NCI-H510A treated with DMSO at 0.1 percent for 48 hours (cell line): ENCODE measurements around the gene FHOD3.

Experiments
- DNase-seq: peaks from one replicate; lab custom pipeline; 2025; lab: John Stamatoyannopoulos, UW

FHOD3 gene

GRCh38 chr18:36522509-36522908 is 225.0 kb downstream of the FHOD3 start:
- DNase-seq, result no peak

- no peak for DNase-seq
Measured at GRCh38 chr18:36525913-36526312, 228.4 kb downstream of the FHOD3 start.

GRCh38 chr18:36526611-36527010 is 229.1 kb downstream of the FHOD3 start:
- no peak for DNase-seq

GRCh38 chr18:36527051-36527450 is 229.5 kb downstream of the FHOD3 start:
- DNase-seq, result no peak

GRCh38 chr18:36527740-36528455 is 230.4 kb downstream of the FHOD3 start:
- no peak for DNase-seq

GRCh38 chr18:36529747-36530146 is 232.2 kb downstream of the FHOD3 start:
- DNase-seq, result no peak

GRCh38 chr18:36530676-36531405 is 233.3 kb downstream of the FHOD3 start:
- DNase-seq, result no peak

- DNase-seq, result no peak
Measured at GRCh38 chr18:36531636-36532035, 234.1 kb downstream of the FHOD3 start.

- no peak for DNase-seq
Measured at GRCh38 chr18:36532394-36532793, 234.9 kb downstream of the FHOD3 start.

- no peak for DNase-seq
Measured at GRCh38 chr18:36532815-36533214, 235.3 kb downstream of the FHOD3 start.

- DNase-seq, result no peak
Measured at GRCh38 chr18:36533446-36534153, 236.1 kb downstream of the FHOD3 start.

GRCh38 chr18:36534154-36534688 is 236.7 kb downstream of the FHOD3 start:
- no peak for DNase-seq

GRCh38 chr18:36535202-36535935 is 237.9 kb downstream of the FHOD3 start:
- no peak for DNase-seq

GRCh38 chr18:36536426-36536825 is 238.9 kb downstream of the FHOD3 start:
- DNase-seq, result peak; percentile 43

GRCh38 chr18:36537289-36537688 is 239.8 kb downstream of the FHOD3 start:
- DNase-seq, result no peak

- DNase-seq, result no peak
Measured at GRCh38 chr18:36539674-36540231, 242.2 kb downstream of the FHOD3 start.

GRCh38 chr18:36543030-36543429 is 245.5 kb downstream of the FHOD3 start:
- DNase-seq, result no peak

- DNase-seq, result peak; percentile 67
Measured at GRCh38 chr18:36543991-36544725, 246.6 kb downstream of the FHOD3 start.

GRCh38 chr18:36545821-36546427 is 248.4 kb downstream of the FHOD3 start:
- no peak for DNase-seq

- DNase-seq, result no peak
Measured at GRCh38 chr18:36546876-36547275, 249.4 kb downstream of the FHOD3 start.
